Inflammatory macrophage treated with lipopolysaccharide for 4 hours (primary cell): Measurements from ENCODE around the gene C1QTNF12.
A peak's percentile ranks its signal among the peaks of the same experiment; 100 is the strongest.

Experiments used
- DNase-seq: peaks from one replicate; pipeline ENCODE4 v3.0.0-alpha.2; 2020

The C1QTNF12 gene

GRCh38 chr1:1210726-1211540, 35.6 kb downstream of the C1QTNF12 start:
- no peak for DNase-seq

DNA sequence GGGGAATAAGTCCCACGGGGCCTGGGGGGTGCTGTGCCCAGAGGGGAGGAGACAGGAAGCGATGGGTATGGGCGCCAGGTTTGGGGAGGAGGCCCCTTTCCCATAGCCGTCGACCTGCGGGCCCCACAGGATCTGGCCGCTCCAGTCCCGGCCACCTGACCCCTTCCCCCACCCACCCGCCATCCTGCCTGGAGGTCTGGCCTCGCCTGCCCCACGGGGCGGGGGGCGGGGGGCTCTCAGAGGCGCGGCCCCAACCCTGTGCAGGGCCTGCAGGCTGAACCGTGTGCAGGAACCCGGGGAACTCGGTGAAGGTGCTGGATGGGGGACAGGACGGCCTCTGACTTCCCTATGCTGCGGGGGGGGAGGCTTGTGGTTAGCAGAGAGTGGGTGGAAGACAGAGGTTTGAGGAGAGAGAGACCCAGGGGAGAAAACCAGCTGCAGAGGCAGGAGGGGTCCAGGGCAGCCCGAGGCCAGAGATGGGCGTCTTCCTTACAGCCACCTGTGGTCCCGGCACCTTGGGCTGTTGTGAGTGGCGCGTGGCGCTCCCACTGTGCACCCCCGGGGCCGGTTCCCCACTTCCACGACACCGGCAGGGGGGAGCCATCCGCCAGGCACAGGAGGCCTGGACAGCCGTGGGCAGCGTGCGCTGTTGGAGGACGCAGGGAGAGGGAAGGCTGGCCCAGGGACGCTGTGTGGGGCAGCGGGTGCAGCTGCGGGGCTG, 37.6 kb downstream of the C1QTNF12 start:
- DNase-seq: peak; percentile 32

GRCh38 chr1:1207571-1207892, 39.0 kb downstream of the C1QTNF12 start:
- DNase-seq: no peak

DNA sequence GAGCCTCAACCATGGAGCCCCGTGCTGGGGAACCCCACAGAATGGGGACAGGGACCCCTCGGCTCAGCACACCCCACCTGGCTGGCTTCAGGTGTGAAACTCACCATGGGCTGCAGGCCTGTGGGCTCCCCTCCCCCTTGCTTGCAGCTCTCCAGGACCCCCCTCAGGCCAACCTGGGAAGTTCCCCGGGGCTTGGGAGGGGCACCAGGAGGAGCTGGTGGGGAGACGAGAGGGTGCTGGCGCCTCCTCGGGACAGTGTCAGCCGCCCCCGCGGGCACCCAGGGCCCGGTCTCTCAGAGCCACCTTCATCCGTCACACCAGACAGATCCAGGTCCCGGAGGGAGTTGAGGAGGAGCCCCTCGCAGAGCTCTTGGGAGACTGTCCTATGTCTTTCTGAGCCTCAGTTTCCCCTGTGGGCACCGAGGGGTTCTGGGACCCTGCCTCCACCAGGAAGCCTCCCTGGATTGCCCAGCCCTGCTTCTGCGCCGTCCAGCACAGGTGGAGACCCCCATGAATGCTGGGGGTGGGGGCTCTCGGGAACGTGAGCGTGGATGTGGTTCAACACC, 39.5 kb downstream of the C1QTNF12 start:
- DNase-seq: no peak

- DNase-seq: no peak
Measured at GRCh38 chr1:1206376-1206965, 40.1 kb downstream of the C1QTNF12 start, which contains the start of gene TNFRSF18. TSS of gene TNFRSF18 (minus strand) at chr1:1206592. CDS start at chr1:1206571, 21 bp downstream.

GRCh38 chr1:1205769-1206375, 40.6 kb downstream of the C1QTNF12 start:
- no peak for DNase-seq

DNA sequence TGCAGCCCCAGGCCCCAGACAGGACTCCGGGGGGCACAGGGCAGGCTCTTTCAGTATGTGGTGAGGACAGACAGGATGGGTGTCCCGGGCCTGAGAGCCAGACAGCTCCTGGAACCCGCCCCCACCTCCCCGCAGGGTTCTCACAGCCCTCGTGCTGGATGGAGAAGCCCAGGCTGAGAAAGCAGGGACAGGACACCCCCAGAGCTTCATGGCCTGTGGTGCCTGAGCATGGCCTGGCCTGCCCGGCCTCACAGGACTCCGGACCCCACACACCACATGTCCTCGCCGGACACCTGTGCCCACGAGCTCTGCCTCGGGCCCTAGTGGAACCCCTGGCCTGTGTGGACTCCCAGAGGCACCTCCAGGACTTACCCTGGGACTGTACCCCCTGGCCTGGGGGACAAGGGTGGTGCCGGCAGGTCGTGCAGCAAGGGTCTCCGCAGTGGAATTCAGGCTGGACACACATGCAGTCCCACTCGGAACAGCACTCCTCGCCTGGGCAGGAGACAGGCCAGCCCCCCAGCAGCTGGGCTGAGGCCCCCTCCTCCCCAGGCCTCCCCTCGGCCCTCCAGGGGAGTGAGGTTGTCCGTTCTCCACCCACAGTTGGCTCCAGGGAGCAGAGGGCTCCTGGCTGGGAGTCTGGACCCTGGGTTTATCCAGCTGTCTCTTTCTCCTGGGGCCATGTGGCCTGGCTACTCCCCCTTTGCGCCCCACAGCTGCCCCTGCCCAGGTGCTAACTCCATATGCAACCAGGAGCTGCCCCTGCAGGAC, 41.3 kb downstream of the C1QTNF12 start:
- DNase-seq: no peak

GRCh38 chr1:1204425-1204920, 42.0 kb downstream of the C1QTNF12 start:
- no peak for DNase-seq

- no peak for DNase-seq
Measured at GRCh38 chr1:1203561-1204424, 42.7 kb downstream of the C1QTNF12 start.

DNA sequence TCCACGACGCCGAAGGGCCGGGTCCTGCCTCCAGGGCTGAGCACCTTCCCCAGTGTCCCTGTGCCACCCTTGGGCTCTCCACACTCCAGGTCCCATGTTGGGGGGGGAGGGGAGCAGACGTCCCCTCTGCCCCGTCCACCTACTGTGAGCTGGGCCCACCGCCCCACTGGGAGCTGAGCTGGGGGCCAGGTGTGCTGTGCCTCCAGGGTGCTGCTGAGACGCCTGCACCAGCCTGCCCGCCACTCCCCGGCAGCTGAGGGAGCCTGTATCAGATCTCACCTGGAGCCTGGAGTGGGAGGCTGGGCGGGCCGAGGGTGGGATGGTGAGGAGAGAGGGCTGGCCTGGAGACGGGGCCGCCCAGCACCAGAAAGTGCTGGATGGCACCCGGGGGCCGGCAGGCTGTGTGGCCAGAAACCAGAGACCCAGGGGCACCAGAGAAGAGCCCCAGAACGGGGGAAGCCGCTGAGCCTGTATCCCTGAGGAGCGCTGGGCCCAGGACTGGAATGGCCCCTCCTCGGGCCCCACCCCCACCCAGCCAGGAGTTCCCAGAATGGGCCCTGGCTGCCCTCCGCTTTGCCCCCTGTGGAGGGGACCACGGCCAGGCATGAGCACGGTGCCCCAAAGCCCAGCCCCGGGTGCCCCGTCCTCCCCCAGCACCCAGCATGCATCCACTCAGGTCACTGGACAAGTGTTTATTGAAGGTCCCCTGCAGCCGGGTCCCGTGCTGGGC, 43.5 kb downstream of the C1QTNF12 start:
- no peak for DNase-seq

DNA sequence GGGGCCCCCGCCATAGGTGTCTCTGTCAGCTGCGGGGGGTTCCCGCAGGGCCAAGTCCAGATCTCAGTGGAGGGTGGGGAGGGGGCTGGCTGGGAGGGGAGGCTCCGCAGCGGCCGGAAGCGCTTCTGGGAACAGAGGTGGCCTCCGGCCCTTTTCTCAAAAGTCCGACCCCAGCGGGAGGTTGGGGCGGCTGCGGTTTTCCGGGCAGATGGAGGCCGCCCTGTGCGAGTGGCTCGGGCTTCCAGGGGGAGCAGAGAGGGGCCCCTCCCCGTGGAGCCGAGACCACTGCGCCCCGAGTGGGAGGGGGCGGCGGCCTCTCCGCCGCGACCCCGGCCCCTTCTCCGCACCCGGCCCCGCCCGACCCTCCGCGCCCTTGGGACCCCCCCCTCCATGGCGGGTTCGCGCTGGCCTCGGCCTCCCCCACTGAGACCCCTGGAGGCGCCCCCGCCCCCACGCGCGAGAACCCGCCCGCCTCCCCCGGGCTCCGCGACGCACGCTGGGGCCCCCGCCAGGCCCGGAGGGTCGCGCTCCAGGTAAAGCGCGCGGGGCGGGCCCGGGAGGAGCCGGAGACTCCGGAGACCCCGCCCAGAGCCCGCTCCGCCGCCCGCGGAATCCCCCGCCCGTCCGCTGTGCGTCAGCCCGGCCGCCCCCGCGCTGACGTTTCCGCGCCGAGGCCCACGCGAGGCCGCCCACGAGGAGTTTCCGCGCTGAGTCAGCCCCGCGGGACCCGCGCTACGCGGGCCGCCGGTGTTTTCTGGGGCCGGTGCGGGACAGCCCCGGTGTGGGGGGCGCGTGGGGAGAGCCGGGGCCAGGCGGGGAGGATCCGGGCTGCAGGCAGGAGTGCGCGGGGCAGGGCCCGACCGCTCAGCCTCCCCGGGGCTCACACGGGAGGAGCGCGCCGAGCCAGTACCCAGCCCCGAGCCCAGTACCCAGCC, 45.4 kb downstream of the C1QTNF12 start:
- peak; percentile 90 for DNase-seq

DNA sequence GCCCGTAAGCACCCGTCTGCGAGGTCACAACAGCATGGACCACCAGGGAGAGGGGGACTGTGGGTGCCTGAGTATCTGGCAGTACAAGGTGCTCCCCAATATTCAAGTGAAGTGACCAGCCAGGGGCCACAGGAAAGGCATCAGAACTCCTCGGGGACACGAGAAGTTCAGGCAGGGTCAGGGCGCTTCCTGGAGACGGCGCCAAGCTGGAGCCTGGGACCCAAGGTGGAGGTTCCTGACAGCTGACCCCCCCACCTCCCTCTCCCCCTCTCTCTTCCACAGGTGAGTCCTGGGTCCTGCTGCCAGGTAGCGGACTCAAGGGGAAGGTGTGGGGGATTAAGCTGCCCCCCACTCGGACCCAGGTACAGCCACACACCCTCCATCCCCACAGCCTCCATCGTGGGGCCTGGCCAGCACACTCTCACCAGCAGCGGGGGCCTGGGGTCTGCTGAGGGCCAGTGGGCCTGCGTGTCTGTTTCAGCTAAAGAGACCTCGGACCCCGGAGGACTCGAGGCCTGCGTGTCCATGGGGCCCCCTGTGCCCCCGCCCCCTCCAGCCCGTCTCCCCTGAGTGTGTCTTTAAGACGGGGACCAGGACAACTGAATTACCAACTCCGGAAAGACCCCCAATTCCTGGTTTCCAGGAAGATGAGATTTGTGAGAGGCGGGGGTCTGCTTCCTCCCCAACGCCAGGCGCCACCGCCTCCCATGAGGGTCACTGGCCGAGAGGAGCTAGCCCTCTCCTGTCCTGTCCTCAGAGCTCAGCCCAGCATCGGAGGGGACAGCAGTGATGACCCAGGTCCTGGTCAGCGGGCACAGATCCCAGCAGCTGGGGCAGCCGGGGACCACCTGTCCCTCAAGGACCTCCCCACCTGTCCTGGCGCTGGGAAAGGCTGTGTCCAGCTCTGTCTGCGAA, 46.3 kb downstream of the C1QTNF12 start:
- DNase-seq: no peak

GRCh38 chr1:1199141-1199960, 47.2 kb downstream of the C1QTNF12 start:
- no peak for DNase-seq

DNA sequence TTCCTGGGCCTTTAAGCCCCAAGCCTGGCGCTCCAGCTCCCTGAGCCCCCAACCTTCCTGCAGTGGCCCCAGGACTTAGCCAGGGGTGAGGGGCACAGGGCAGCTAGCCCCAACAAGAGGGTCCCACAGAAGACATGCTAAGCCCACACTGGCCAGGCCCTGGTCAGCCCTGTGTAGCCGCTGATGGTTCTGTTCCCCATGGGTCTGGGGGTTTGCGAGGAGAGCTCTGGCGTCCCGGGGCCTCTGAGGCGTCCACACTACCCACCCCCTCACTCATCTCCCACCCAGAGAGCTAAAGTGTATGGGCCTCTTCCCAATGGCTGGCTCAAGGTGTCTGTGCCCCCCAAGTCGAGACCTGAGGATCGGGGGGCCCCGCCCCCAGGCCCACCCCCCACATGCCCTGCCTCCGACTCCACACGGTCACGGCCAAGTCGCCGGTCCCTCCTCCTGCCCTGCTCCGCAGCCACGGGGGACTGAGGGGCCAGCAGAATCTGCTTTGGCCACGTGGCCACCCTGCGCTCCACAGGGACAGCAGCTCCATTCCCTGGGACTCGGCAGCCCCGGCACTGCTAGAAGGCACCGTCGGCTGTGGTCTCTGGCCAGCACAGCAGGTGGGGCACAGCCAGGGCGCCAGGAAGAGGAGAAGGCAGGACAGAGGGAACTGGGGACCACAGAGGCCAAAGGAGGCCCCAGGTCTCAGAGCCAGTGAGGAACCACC, 47.9 kb downstream of the C1QTNF12 start:
- no peak for DNase-seq

GRCh38 chr1:1197551-1198422, 48.7 kb downstream of the C1QTNF12 start:
- DNase-seq: no peak

DNA sequence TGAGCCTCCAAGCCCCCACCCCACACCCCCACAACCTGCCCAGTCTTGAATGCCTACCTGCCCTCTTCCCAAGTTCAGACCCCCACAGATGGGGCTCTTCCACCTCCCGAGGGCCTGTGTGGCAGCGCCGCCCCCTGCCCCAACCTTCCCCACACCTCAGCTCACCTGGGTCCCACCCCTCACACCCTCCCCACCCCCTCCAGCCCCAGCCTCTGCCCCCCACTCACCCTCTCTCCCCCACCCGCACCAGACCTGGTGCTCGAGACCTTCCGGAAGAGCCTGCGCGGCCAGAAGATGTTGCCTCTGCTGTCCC, 49.4 kb downstream of the C1QTNF12 start:
- DNase-seq: no peak
